Sigmoid colon (tissue), 4 donors: ENCODE measurements around the gene U2AF1.
"Not testable (repeated sequence)": the region's sequence is repeated elsewhere in the genome, so short reads cannot be mapped to it uniquely, and the experiment has no call there.

Experiments
- CTCF ChIP-seq, 4 experiments: fragments of 450-650 bp in 3 of 4; fragments of 200-600 bp in 1 of 4; IDR thresholded peaks; one replicate each; pipeline ENCODE4 v1.5.1; 2016 to 2019; ENCODE audit warnings: antibody characterized with exemption in 4 of 4, mild to moderate bottlenecking in 3 of 4, moderate library complexity in 2 of 4
- EP300 ChIP-seq, 4 donors: sonication (generic); formaldehyde crosslinking; IDR thresholded peaks; one replicate each; pipeline ENCODE4 v1.6.1; 2017; ENCODE audit warnings: antibody characterized with exemption in 4 of 4
- POLR2A ChIP-seq, 2 donors: fragments of 450-650 bp; IDR thresholded peaks; one replicate each; pipeline ENCODE4 v1.6.1; 2016; ENCODE audit warnings: antibody characterized with exemption in 2 of 2, mild to moderate bottlenecking in 2 of 2, moderate library complexity in 2 of 2
- POLR2AphosphoS5 ChIP-seq, 4 donors: sonication (generic); formaldehyde crosslinking; IDR thresholded peaks; one replicate each; pipeline ENCODE4 v1.6.1; 2017; ENCODE audit warnings: antibody characterized with exemption in 4 of 4

GRCh38 chr21:43108177-43108576 is 807 bp upstream of the U2AF1 start:
- TF ChIP-seq CTCF, POLR2AphosphoS5, POLR2A, EP300 (IDR thresholded peaks at IDR 0.05): not testable (repeated sequence)
